ENCODE results near the gene GABRB1. TPM values are rescaled to one million over a fixed set of nuclear protein-coding genes. Genes with fewer than 3 reads are reported as not detected.

Gene GABRB1
- total and polyA plus RNA-seq, 2 of the 8 experiments (the other 6 are each of a cell fraction or from before 2014, with no cell fraction given): 0.22 to 0.38 TPM

GRCh38 chr4:47215759-47216158 is 184.4 kb downstream of the GABRB1 start (continued):
- no peak for TF ChIP-seq RAD21 (IDR thresholded peaks at IDR 0.05 in 1 of 2, conservative IDR thresholded peaks at IDR 0.05 in 1 of 2; ENCODE audit: low read depth in 2 of 2, low read length in 2 of 2)
- TF ChIP-seq E2F6 (IDR thresholded peaks at IDR 0.05): no peak
- no peak for TF ChIP-seq EGR1 (IDR thresholded peaks at IDR 0.05; ENCODE audit: borderline replicate concordance, low read depth, low read length)
- no peak for TF ChIP-seq MAX (IDR thresholded peaks at IDR 0.05)
- no peak for TF ChIP-seq HDAC2 (IDR thresholded peaks at IDR 0.05; ENCODE audit: borderline replicate concordance in 1 of 2, low read depth in 2 of 2, low read length in 2 of 2)
- no peak for TF ChIP-seq NRF1 (IDR thresholded peaks at IDR 0.05; ENCODE audit: low read depth, low read length)

Measured in H1 (cell line).